Endothelial cell of umbilical vein (primary cell): ENCODE results near the gene CD80. TPM values are rescaled to one million over a fixed set of nuclear protein-coding genes. Genes with fewer than 3 reads are reported as not detected.

Experiments used
- BruUV-seq: library from RNA; stranded (reverse); fragments of 400-500 nt; replicated peaks from 2 replicates; lab custom pipeline; 2021; lab: Mats Ljungman, UMichigan
- CTCF ChIA-PET: fragments of 300-600, 350-600 bp; sonication (Branson Sonifier 250); formaldehyde crosslinking; loops from one replicate; lab custom pipeline; 2021; ENCODE audit warnings: antibody characterized with exemption, inconsistent platforms; lab: Charles Lee
- POLR2A ChIA-PET: fragments of 300-600, 350-600 bp; sonication (Branson Sonifier 250); formaldehyde crosslinking; loops from one replicate; lab custom pipeline; 2021; ENCODE audit warnings: antibody characterized with exemption, inconsistent platforms; lab: Charles Lee
- DNase-seq: peaks from one replicate; pipeline ENCODE4 v3.0.0-alpha.2; 2011; ENCODE audit warnings: low read depth, low spot score
- FAIRE-seq: peaks from 2 replicates; lab custom pipeline; 2011; peaks lifted over from hg19 to GRCh38; lab: Jason Lieb, UNC
- H2AFZ ChIP-seq: 2 replicates; pipeline ENCODE4 v1.6.0; 2012; ENCODE audit warnings: low read depth, low read length, control low read depth, inconsistent platforms
- H3K27ac ChIP-seq: 2 replicates; pipeline ENCODE4 v1.5.1; 2011; ENCODE audit warnings: low read depth, mild to moderate bottlenecking, control low read depth, low read length, moderate library complexity; ENCODE audit not compliant: insufficient read depth
- H3K27me3 ChIP-seq, 2 experiments: 2 replicates each; pipeline versions ENCODE4 v1.6.0 to v1.6.1; 2011; ENCODE audit warnings: low read length in 2 of 2, mixed read lengths in 1 of 2; ENCODE audit not compliant: control insufficient read depth in 2 of 2, insufficient read depth in 2 of 2
- H3K36me3 ChIP-seq, 2 experiments: 2 replicates in 1 of 2; 3 replicates in 1 of 2; pipeline ENCODE4 v1.5.1; 2011; ENCODE audit warnings: low read length in 2 of 2, mild to moderate bottlenecking in 1 of 2, moderate library complexity in 1 of 2; ENCODE audit not compliant: control insufficient read depth in 2 of 2, insufficient read depth in 2 of 2; ENCODE audit errors: extremely low read depth in 1 of 2
- H3K4me1 ChIP-seq: 3 replicates; pipeline ENCODE4 v1.5.1; 2011; ENCODE audit warnings: mild to moderate bottlenecking, low read length; ENCODE audit not compliant: control insufficient read depth, insufficient read depth; ENCODE audit errors: extremely low read depth
- H3K4me2 ChIP-seq: 2 replicates; pipeline ENCODE4 v1.6.1; 2011; ENCODE audit warnings: low read length, control low read depth, mixed read lengths; ENCODE audit not compliant: insufficient read depth
- H3K4me3 ChIP-seq, 3 experiments: fragments of 200-600 bp in 1 of 3; sonication (generic), shearing (Covaris generic) in 1 of 3; replicated peaks in 1 of 3; 2 replicates each; pipeline ENCODE4 v1.5.1; 2011 to 2016; ENCODE audit warnings: control low read depth in 3 of 3, low read length in 3 of 3, mild to moderate bottlenecking in 2 of 3, inconsistent platforms in 1 of 3, low read depth in 1 of 3, moderate library complexity in 1 of 3; ENCODE audit not compliant: insufficient read depth in 1 of 3
- H3K79me2 ChIP-seq: 2 replicates; pipeline ENCODE4 v1.6.0; 2012; ENCODE audit warnings: low read length, inconsistent platforms; ENCODE audit not compliant: control insufficient read depth, insufficient read depth
- H3K9ac ChIP-seq: replicated peaks from 2 replicates; pipeline ENCODE3; 2011; ENCODE audit warnings: low read length, control low read depth; ENCODE audit not compliant: insufficient read depth; ENCODE audit errors: extremely low read depth
- H3K9me1 ChIP-seq: replicated peaks from 3 replicates; pipeline ENCODE4 v1.6.0; 2011; ENCODE audit warnings: mild to moderate bottlenecking, low read length; ENCODE audit not compliant: control insufficient read depth, insufficient read depth; ENCODE audit errors: extremely low read depth
- H3K9me3 ChIP-seq: replicated peaks from 2 replicates; pipeline ENCODE4 v1.5.1; 2012; ENCODE audit warnings: low read length, inconsistent platforms; ENCODE audit not compliant: control insufficient read depth, insufficient read depth
- H4K20me1 ChIP-seq: replicated peaks from 2 replicates; pipeline ENCODE3; 2011; ENCODE audit warnings: mild to moderate bottlenecking, low read length; ENCODE audit not compliant: control insufficient read depth, insufficient read depth; ENCODE audit errors: extremely low read depth
- CTCF ChIP-seq, 2 donors: IDR thresholded peaks; 1 replicate in 1 of 2; 2 replicates in 1 of 2; pipeline ENCODE4 v1.5.1; 2011; ENCODE audit warnings: low read length in 2 of 2, mild to moderate bottlenecking in 2 of 2, moderate library complexity in 2 of 2, control low read depth in 1 of 2, inconsistent platforms in 1 of 2, low read depth in 1 of 2; ENCODE audit not compliant: insufficient read depth in 1 of 2; ENCODE audit errors: extremely low read depth in 1 of 2
- EZH2 ChIP-seq: IDR thresholded peaks from 2 replicates; pipeline ENCODE4 v1.6.1; 2012; ENCODE audit warnings: borderline replicate concordance, low read depth, mild to moderate bottlenecking, moderate library complexity, low read length, inconsistent platforms; ENCODE audit not compliant: severe bottlenecking
- GATA2 ChIP-seq: IDR thresholded peaks from 2 replicates; pipeline ENCODE4 v1.7.0; 2011; ENCODE audit warnings: low read depth, mild to moderate bottlenecking, moderate library complexity, mixed read lengths, low read length; ENCODE audit not compliant: insufficient read length, insufficient read depth
- JUN ChIP-seq: IDR thresholded peaks from 2 replicates; pipeline ENCODE4 v1.6.1; 2011; ENCODE audit warnings: borderline replicate concordance, low read depth; ENCODE audit not compliant: insufficient read length, insufficient read depth
- MAX ChIP-seq: IDR thresholded peaks from 2 replicates; pipeline ENCODE4 v1.6.1; 2011; ENCODE audit not compliant: insufficient read depth, insufficient read length
- MYC ChIP-seq: IDR thresholded peaks from one replicate; pipeline ENCODE4 v1.6.1; 2011; ENCODE audit warnings: mild to moderate bottlenecking, low read depth, low read length
- dilution Hi-C: fragments of 300-500 bp; cut with MboI; formaldehyde crosslinking; loops from one replicate; pipeline ENCODE4 v1.15.0; 2019; ENCODE audit warnings: low sequenced_read_pairs; ENCODE audit not compliant: extremely low pct_ligation_motif_present
- intact Hi-C: fragments of 100-400 bp; cut with micrococcal nuclease; formaldehyde crosslinking; loops from one replicate; pipeline ENCODE4 v1.10.0; 2022
- polyA plus RNA-seq, 4 experiments: library from polyadenylated mRNA; depleted of rRNA in 3 of 4; stranded (reverse) in 3 of 4; unstranded in 1 of 4; fragments of >200 nt; gene quantifications; 2 replicates each; pipeline versions ENCODE4 v1.2.1 to v1.2.3, GENCODE V29; 2011 to 2012; ENCODE audit warnings: missing spikeins in 1 of 4
- total RNA-seq: library from RNA; stranded (reverse); gene quantifications from 2 replicates; pipeline ENCODE4 v1.2.3, GENCODE V29; 2021

The CD80 gene
- total and polyA plus RNA-seq, 2 donors (not counting 3 experiments of a cell fraction or from before 2014, with no cell fraction given) = not detected

GRCh38 chr3:119542168-119542767 lies 17.1 kb downstream of the CD80 start:
- no TSS peak for BruUV-seq
- TF ChIP-seq CTCF (IDR thresholded peaks at IDR 0.05; ENCODE audit: extremely low read depth in 1 of 2, insufficient read depth in 1 of 2, low read depth in 1 of 2, low read length in 2 of 2) (no peak), EZH2 (no peak), MYC (no peak), MAX (no peak), JUN (no peak), GATA2 (no peak)
- dilution Hi-C loops = no loop called here

More at GRCh38 chr3:119542168-119542767, 17.1 kb downstream of the CD80 start:
- H3K36me3 ChIP-seq = no peaks in the 10 kb centered on the region
- H3K9me3 ChIP-seq = no peaks in the 10 kb centered on the region
- no peak overlapping the region for H3K4me2 ChIP-seq
- POLR2A ChIA-PET = no interaction called here
- H2AFZ ChIP-seq = no peak overlapping the region
- H3K9me1 ChIP-seq = no peaks in the 10 kb centered on the region
- DNase-seq (no peak), FAIRE-seq (no peak)
- H3K27ac ChIP-seq = no peak overlapping the region
- H4K20me1 ChIP-seq = no peaks in the 10 kb centered on the region
- CTCF ChIA-PET = interaction anchor here (0.9 kb wide), 1 partner anchor 25 kb away, joined by 3 read pairs; no protein-coding TSS in a partner anchor
- peaks cover 2 to 4% of the 10 kb centered on the region in 2 experiments for H3K27me3 ChIP-seq
- intact Hi-C loops = no loop called here
- no peaks in the 10 kb centered on the region for H3K4me1 ChIP-seq
- no peak overlapping the region for H3K9ac ChIP-seq
- H3K79me2 ChIP-seq = no peaks in the 10 kb centered on the region
- no peak overlapping the region for H3K4me3 ChIP-seq
